GM21381 (cell line): ENCODE results near the gene P2RY14.
"Not testable (repeated sequence)": the region's sequence is repeated elsewhere in the genome, so short reads cannot be mapped to it uniquely, and the experiment has no call there.

Experiments
- ATAC-seq: cut with Tn5 transposase; IDR thresholded peaks from one replicate; pipeline ENCODE4 v1.9.1; 2021; ENCODE audit warnings: mild to moderate bottlenecking, moderate library complexity; ENCODE audit not compliant: unreplicated experiment

Gene P2RY14

DNA sequence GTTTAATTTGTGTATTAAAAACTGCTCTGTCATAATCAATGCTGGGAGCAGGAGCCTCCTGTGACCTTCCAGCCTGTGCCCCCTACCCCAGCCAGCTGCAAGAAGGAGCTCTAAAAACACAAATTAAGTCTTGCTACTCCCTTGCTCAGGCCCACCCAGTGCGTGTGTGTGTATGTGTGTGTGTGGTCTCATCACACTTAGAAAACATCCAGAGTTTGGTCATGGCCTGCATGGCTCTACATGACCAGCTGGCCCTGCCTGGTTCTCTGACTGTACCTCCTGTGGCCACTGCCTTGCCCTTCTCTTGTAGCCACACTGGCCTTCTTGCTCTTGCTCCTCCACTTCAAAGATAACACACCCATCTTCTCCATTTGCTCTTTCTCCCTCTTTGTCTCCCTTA, 13.7 kb downstream of the P2RY14 start:
- ATAC-seq = no peak

DNA sequence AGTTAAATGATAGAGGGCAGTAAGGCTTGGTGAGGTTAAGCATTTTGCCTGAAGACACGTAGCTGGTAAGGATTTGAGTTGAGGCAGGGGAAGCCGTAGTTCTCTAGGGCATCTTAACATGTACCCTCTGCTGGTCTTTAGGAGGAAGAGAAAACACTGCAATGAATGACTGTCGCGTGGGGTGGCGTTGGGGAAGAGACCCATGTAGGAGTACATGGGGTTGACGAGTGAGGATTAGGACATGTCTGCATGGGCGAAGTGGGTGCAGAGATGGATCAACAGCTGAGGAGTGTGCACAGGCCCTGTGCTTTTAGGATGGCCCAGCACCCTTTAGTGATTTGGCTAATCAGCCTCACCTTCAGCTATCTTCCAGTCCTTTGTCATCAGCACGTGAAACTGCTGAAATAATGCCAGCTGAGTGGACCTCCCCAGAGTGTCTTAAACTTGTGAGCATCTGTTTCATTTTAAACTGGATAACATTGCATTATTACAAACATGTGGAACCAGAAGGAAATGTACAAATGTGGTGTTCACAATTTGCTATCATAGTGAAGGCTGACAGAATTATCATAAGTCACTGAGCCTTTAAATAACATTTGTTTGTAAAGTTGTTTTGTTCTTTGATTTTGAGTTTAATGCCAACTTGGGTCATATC, 15.3 kb downstream of the P2RY14 start:
- ATAC-seq = no peak

DNA sequence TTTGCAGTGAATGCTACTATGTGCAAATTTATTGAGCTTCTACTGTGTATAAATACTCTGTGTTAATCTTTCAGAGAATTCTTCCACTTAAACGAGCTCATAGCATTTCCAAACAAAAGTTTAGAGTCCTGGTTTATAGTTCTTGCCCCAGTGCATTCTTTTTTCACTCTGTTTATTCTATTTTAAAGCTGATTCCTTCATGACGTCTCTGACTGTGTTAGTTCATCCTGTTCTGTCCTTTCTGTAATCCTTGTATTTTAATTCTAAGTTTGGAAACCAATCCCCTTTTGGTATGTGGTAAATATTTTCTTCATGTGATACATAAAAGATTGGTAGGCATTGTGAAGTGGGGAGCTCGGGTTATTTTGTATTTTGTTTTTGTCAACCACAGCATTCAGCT, 18.7 kb downstream of the P2RY14 start:
- ATAC-seq = no peak

DNA sequence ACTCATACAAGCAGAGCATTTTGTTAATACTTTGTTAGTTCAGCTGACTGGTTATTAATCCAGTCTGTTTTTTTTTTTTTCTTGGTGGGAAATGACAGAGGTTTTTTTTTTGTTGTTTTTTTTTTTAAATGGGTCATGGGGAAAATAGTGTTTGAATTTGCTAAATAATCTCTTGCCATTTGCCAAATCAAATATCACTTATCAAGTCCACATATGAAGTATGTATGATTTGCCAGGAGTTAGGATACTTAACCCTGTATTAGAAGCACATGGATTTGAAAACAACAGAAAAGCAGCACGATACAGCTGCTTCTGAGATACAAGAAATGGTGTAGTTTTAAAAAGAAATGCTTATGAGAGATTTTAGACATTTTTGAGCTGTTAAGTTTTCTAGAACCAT, 21.6 kb downstream of the P2RY14 start:
- no peak for ATAC-seq

DNA sequence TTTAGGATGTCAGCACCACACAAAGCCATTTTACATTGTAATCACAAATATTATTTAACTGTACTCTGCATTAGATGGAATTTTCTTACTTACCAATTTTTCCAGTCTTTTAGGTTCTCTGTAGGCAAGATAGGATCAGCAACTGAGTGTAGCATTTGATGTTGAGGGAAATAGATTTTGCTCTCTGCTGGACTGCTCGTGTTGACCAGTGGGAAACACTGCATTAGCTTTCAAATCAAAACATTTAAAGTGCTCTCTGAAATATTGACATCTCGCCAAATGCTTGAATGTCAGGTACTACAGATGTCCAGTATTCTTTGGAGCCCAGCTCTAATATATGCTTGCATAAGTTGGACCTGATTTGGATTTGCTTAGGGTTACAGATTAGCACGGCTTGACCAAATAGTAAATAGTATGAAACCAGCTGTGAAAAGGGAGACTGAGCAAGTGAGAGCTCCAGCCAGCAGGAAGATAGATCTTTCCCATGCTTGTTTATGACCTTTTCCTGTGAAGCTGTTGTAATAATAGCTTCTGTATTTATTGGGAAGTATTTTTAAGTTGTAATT, 29.5 kb downstream of the P2RY14 start:
- ATAC-seq = no peak

DNA sequence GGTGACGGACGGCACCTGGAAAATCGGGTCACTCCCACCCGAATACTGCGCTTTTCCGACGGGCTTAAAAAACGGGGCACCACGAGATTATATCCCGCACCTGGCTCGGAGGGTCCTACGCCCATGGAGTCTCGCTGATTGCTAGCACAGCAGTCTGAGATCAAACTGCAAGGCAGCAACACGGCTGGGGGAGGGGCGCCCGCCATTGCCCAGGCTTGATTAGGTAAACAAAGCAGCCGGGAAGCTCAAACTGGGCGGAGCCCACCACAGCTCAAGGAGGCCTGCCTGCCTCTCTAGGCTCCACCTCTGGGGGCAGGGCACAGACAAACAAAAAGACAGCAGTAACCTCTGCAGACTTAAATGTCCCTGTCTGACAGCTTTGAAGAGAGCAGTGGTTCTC, 36.3 kb downstream of the P2RY14 start:
- ATAC-seq = not testable (repeated sequence)

DNA sequence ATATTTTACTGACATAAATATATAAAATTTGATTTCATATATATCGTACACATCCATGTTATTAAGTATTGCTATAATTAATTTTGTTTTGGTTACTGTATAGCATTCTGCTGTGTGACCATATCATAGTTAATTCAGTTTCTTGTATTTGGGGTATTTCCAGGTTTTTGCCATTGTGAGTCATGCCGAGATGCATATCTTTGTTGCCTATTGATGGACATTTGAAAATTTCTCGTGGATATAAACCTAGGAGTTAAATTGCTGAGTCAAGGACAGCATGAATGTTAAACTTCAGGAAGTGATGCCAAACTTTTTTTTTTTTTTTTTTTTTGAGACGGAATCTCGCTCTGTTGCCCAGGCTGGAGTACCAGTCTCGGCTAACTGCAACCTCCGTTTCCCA, 41.6 kb downstream of the P2RY14 start:
- ATAC-seq = no peak

DNA sequence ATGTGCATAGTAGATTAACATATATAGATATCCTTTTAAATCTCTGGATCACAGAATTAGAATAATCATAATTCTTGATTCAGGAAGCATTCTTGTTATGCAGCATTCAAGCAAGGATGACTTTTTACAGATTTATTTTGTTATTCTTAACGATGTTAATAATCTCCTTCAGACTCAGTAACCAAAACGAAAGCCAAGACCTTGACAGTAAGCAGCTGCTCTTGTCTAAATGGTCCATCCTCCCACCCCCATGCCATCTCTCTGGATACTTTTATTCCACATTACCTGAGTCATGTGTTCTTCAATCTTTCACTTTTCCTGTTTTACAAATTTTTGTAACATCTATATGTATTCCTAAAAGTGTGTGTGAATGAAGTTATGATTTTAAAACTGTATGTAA, 42.0 kb downstream of the P2RY14 start:
- ATAC-seq = no peak

DNA sequence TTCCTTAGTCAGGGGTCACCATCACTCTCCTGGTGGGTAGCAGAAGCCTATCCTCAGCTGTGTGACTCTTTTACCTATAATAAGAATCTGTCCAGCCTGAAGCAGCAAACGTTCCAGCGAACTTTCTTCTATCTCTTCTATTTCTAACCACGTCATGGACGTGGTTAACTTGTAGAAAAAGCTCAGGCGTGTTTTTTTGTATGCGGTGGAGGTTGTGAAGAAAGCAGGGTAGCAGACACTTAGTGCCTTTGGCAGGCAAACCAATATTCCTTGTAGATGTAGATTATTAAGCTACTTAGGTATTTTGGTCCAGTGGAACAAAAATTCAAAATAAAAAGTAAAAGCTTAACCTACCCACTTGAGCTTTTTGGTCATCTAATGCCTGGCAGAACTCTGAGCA, 43.5 kb downstream of the P2RY14 start:
- ATAC-seq = no peak

DNA sequence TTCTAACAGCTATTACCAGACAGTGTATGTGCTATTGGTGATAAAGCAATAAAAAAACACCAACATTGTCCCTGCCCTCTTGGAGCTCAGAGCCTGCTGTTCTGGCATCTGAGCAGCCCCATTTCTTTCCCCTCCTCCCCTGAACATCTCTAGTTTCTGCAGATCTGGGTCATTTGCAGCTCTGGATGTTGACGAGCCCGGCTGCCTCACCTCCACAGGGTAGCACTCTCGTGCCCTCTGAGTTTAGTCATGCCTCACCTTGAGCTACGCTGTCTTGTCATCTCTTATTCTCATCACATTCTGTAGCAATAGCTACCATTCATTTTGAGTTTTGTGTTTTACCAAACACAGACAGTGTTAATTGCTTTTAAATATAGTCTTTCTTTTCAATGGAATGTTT, 45.4 kb downstream of the P2RY14 start:
- no peak for ATAC-seq

DNA sequence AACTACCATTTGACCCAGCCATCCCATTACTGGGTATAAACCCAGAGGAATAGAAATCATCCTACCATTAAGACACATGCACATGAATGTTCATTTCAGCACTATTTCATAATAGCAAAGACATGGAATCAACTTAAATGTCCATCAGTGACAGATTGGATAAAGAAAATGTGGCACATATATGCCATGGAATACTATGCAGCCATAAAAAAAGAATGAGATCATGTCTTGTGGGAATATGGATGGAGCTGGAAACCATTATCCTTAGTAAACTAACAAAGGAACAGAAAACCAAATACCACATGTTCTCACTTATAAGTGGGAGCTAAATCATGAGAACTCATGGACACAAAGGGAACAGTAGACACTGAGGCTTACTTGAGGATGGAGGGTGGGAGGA, 45.9 kb downstream of the P2RY14 start:
- ATAC-seq = not testable (repeated sequence)

DNA sequence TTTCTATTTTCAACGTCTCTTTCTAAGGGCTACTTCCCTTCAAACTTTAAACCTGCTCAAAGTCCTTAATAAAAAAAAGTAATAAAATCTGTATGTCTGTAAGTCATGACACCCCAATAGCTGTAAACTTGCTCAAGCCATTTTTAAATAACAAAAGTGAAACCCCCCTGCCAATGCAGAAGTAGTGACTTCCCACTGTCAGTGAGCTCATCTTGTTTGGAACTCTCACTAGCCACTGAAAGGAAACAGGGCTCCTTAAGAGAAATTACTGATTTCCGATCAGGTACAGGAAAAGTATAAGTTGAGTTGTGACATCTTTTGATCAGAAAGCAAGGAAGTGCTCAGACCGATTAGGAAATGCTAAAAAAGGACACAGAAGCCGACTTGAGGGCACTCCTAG, 47.7 kb downstream of the P2RY14 start:
- ATAC-seq = no peak

DNA sequence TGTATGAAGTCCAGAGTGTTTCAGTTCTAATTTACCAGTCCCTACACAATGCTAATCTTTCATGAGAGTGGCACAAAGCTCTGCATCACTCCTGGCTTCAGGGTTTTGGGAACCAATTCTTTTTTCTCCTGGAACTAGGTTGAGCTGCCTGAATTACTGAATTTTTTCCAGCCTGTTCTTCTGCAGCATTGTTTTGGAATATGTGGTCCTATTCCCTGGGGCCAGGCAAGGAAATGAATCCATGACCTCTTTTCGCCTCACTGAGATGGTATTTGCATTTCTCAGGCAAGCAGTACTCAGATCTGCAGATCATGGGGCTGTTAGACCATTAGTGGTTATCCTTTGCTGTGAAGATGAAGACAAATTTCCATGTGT, 49.7 kb downstream of the P2RY14 start:
- no peak for ATAC-seq

DNA sequence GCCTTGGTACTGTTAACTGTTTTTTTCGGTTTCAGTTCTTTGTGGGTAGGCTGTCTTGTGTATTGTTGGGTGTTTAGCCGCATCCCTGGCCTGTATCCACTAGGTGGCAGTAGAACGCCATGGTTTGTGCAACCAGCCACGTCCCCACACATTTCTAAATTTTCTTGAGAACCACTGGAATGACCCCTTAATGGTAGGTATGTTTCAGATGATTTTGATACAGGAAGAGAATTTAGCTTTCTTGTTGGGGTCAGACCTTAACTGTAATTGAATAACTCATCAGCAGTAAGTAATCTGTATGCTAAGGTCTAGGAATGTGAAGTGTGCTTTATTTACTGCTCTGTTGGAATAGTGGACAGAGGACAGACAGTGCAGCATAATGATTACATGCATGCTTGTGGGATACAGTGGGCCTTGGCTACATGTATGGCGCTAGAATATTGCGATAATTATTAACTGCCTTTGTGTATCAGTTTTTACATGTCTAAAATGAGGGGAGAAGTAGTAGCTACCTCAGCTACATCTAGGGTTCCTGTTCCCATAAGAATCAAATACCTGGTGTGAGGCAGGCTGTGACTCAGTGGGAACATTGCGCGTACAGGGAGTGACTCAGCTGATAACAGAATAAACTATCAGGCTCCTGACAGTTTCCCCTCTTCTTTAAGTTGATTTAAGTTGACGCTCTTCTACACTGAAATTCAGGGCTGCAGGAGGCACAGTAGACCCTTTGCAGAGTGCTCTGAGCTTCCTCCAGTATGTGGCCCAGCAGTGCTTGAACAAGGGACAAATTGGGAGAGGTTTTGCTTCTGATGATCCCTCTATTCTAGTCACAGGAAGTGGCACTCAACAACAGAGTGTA, 50.3 kb downstream of the P2RY14 start:
- peak; percentile 85 for ATAC-seq

DNA sequence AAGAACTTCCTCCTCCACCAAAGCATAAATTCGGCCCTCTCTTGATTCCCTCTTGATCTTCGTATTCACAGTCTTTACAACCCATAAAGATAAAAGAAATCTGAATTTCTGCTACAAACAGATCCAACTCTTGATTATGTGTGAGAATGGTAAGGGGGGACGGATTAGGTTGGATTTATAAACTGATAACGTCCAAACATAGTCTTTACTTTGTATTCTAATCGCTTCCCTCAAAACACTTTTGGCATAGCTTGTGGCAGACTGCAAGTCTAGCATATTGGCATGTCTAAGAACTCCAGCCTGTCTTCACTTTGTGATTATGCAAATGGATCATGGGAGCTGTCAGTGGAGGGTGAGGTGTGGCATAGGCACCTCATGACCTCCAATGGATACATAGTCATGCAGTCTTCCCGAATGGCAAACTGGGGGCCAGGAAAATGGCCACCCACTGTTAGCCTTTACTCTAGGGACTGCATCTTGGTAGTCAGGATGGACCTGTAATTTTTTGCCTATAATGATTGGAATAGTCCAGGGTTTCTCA, 51.0 kb downstream of the P2RY14 start:
- peak; percentile 18 for ATAC-seq

DNA sequence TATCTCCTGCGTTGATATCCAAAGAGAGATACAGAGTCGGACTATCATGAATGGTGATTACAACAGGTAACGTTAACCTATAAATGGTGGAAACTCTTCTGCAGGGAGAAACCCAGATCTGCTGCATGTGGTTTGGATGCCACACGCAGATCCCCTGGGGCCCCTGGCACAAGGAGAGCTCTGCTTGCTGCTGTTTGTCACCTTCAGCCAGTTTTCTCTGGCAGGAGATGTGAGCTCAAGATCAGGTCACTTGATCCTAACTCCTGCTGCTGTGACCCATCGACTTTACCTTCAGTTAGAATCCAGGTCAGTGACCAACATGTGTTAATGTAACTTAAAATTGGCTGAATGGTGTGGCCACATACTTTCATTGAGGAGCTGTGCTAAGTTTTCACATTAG, 51.5 kb downstream of the P2RY14 start:
- ATAC-seq = no peak

DNA sequence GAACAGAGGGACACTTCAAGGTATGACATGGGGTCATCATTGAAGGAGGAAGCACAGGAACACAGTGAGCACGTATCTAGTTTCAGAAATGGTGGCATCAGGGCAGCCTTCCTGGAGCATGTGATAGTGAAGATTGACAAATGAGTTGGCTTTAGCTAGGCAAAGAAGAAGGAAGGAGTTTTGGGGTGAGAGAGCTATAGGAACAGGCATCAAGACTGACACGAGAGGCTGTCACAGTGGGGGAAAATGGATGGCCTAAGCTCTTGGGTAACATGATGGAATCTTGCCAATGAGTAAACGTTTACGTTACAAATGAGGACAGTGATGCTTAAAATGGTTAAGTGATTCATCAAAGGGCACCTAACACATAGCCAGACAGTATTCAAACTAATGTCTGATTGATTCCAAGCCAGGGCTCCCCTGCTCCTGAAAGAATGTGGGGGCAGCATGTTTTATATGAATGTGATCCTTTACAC, 52.2 kb downstream of the P2RY14 start:
- ATAC-seq = no peak

DNA sequence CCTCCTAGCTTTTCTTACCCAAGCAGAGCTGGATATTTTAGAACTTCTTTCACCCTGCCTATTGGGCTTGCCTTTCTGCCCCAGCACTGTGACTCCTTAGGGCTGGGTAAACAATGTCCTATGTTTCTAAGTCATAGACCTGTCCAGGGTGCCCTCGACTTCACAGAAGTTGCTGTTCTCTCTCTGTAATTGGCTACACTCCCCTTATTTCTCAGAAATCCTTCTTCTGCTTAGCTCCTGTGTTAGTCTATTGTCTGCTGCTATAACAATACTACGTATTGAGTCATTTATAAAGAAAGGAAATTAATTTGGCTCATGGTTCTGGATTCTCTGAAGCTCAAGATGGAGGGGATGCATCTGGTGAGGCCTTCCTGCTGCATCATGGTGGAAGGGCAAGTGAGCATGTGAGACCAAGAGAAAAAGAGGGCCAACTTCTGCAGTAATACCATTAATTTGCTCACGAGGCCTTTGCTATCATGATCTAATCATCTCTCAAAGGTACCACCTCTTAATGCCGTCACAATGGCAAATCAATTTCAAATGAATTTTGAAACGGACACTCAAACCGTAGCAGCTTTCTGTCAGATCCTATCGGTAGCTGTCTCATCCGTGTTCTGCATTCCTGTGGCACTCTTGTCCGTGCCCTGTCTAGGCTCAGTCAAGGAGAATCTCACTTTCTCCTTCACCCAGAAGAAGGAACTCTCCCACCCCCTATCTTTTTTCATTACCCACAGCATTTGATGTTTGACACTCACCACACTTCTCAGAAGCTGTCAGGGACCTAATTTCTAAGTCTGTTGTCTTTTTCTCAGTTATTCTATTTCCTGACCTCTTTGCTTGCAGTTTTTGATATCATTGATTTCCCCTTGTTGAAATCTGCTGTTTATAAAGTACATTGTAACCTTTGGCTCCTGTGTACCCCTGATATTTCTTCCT, 53.0 kb downstream of the P2RY14 start:
- no peak for ATAC-seq

DNA sequence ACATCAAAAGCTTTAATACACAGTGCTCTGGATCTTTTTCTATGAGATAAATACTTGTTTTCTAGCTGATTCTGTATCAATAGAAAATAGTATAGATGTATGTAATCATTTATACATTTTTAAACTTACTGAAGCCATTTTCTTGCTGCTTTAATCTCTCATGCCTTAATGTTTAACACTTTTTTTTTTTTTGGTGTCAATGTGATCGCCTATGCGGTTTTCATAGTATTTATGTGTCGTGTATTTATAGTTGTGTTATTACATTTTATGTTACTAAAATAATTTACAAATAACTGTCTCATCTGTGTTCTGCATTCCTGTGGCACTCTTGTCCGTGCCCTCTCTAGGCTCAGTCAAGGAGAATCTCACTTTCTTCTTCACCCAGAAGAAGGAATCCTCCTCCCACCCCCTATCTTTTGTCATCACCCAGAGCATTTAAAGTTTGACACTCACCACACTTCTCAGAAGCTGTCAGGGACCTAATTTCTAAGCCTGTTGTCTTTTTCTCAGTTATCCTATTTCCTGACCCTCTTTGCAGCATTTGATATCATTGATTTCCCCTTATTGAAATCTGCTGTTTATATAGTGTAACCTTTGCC, 54.0 kb downstream of the P2RY14 start:
- ATAC-seq = no peak

DNA sequence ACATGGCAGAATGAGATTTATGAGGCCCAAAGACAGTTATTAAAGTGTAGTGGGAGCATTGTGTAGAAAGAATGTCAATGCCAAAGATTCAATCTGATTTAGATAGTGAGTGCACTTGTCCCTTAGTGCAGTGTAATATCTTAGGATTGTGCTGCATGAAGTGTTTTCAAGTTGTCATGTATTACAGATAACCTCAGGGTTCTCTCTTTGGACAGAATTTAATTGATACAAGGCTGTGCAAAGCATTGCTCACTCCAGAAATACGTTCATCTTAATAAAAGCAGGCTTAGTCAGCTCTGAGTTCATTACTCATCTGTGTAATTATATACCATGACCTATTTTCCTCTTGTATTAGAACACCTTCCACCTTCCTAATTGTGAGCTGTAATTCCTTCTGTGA, 59.3 kb downstream of the P2RY14 start:
- no peak for ATAC-seq
